Stimulated activated CD8-positive, alpha-beta memory T cell treated with anti-CD3 and anti-CD28 coated beads, Interleukin-4, amount 100 ng/mL, for 4 hours (primary cell): ENCODE data around the gene VSIG1.

Source experiments
- DNase-seq, 2 donors: peaks; one replicate each; pipeline ENCODE4 v3.0.0-alpha.2; 2020; ENCODE audit warnings: low read depth in 2 of 2, low spot score in 1 of 2

Gene VSIG1

DNA sequence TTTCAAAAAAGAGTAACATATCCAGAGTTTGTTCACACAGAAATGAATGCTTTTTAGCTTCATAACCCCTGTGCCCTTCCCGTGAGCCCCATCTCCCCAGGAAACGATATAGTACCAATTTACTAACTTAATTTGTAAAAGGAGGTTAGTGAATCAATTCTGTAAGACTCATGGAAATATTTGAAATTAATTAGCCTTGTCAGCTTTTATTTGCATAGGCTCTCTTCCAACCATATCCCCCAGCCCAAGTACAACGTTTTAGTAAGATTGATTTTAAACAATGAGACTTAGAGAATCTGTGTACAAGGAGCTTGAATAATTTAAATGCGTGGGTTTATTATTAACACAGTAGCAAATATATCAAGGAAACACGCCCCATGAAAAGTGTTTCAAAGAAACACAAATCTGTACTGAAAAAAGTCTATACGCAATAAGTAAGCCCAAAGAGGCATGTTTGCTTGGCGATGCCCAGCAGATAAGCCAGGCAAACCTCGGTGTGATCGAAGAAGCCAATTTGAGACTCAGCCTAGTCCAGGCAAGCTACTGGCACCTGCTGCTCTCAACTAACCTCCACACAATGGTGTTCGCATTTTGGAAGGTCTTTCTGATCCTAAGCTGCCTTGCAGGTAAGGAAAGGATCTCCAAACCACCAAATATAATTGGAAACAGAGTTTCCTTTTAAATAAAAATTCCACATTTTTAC is at the start of gene VSIG1:
Gene VSIG1, plus strand, starts transcription at position 512 of the 703 bp plus-strand sequence. Its CDS starts 66 bp downstream, at position 578.
- no peak for DNase-seq

DNA sequence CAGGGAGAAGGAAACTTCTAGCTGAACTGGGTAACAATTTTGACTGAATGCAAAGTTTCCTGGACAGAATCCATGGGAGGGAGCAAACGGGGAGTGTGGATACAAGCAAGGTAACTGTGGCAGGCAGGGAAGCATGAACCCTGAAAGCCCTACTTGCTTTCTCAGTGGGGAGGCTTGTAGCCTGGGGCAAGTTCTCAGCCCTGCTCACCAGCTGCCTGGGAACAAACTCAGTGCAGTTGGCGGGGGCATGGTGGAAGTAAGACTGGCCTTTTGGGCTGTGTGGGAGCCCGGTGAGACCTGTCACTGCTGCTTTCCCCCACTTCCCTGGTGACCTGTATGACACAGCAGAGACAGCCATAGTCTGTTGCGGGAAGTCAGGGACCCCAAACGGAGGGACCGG is 48.7 kb upstream of the VSIG1 start:
- DNase-seq: no peak

DNA sequence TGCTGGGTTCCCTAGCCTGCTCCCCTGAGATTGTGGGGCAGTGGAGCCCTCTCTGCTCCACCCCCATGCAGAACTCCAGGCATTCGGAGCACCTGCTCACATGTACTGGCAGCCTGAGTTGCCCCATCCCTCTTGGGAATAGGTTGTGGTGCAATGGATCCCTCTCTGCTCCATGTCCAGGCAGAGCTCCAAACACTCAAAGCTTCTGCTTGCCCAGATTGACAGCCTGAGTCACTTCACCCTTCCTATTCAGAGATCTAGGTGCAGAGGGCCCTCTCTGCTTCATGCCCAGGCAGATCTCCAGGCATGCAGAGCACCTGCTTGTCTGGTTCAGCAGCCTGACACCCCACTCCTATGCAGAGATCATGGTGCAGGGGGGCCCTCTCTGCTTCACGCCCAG is 44.1 kb upstream of the VSIG1 start:
- DNase-seq: no peak

DNA sequence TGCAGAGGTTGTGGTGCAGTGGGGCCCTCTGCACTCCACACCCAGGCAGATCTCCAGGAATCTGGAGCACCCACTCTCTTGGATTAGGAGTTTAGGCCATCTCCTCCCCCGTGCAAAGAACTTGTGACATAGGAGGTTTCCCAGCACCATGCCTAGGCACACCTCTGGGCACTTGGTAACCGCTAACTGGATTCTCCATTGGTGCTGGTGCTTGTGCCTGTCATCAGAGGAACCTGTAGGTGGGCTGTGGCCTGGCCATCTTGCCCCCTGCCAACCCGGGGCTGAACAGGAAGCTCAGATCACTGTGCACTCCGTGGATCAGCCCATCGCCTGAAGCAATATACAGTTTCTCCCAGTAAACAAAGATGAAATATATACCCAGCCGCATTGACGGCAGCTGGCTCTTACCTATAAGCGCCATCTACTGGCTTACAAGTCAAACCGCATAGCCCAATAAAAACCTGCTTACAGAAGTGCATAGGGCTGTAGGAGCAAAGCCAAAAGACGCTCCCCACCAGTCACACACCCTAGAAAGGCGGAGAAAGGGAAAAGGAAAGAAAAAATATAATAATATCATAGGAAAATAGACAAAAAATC is 43.5 kb upstream of the VSIG1 start:
- DNase-seq: no peak

DNA sequence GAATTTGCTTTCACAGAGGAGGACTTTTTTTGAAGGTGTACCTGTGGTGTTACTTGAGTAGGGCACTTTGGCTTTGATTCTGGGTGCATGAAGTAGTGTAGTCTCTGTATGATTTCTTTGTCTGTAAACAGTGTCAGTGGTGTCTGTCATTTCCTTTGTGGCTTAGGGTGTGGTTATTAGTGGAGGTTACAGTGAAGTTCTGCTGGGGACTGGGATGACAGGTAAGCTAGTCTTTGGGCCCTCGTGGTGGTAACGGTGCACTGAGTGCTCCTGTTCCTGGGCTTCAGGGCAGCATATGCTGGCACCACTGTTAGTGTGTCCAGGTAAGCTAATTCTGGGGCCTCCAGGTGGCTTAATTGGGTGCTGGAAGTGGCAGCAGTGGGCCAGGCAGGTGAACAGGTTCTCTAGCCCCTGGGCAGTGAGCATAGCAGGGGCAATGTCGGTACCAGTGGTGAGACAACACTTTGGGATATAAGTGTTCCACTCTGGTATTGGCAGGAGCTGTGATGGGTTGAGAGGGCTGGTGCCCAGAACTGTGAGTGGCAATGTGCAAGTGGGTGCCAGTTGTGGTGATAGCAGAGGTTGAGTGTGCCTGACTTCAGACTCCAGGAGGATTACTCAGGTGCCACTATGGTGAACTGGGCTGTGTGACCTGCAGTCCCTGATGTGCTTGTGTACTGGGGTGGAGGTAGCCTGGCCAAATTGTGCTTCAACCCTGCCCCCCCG is 26.0 kb upstream of the VSIG1 start:
- DNase-seq: no peak

DNA sequence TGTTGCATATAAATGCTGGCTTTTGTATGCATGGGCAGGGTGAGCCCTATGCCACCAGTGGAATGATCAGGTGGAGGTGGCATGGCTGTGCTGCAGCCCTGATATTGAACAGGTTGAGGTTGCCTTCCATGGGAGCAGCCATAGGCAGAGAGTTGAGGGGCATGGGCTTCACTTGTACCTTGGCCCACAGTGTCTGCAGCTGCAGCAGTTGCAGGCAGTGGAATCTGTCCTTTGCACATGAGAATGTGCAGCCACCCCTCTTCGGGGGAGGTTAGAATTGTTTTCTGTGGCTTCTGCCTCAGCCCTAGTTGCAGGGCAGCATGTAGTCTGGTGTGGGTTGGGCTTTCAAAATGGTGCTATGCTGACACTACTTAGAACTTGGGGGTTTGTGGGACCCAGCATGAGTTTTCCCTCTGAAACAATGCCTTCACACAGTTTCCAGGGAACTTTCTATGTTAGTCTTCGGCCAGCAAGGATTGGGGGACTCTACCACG is 25.4 kb upstream of the VSIG1 start:
- no peak for DNase-seq

GRCh38 chrX:108020631-108021030 is 24.2 kb upstream of the VSIG1 start:
- no peak for DNase-seq

DNA sequence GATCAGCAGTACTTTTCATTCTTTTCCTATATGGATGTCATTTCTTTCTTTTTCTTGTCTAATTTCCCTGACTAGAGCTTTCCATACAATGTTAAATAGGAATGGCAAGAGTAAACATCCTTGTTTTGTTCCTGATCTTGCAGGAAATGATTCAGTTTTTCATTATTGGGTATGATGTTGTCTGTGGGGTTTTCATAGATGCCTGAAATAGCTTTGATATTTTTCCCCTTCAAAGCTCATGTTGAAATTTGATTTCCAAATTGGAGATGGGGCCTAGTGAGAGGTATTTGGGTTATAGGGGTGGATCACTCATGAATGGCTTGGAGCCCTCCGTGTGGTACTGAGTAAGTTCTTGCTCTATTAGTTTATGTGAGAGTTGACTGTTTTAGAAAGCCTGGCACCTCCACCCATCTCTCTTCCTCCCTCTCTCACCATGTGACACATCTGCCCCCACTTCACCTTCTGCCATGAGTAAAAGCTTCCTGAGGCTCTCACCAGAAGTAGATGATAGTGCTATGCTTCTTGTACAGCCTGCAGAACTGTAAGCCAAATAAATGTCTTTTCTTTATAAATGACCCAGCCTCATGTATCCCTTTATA is 22.3 kb upstream of the VSIG1 start:
- no peak for DNase-seq

GRCh38 chrX:108025376-108025775 is 19.5 kb upstream of the VSIG1 start:
- DNase-seq: no peak

- no peak for DNase-seq
Observed at GRCh38 chrX:108025954-108026600, 18.8 kb upstream of the VSIG1 start.

DNA sequence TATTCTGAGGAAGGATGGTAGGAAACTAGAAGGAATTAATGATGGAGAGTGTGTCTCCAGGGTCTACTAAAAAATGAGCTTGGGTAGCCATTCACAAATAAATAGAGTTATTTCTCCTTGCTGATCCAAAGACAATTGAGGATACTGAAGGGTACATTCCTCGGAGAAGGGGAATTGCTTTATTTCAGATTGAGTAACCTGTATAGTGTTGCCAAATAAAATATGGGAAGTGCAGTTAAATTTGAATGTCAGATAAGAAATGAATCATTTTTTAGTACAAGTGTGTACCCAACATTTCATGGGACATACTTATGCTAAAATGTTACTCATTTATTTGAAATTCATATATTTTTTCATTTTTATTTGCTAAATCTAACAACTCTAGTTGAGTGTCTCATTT is 16.0 kb upstream of the VSIG1 start:
- no peak for DNase-seq

DNA sequence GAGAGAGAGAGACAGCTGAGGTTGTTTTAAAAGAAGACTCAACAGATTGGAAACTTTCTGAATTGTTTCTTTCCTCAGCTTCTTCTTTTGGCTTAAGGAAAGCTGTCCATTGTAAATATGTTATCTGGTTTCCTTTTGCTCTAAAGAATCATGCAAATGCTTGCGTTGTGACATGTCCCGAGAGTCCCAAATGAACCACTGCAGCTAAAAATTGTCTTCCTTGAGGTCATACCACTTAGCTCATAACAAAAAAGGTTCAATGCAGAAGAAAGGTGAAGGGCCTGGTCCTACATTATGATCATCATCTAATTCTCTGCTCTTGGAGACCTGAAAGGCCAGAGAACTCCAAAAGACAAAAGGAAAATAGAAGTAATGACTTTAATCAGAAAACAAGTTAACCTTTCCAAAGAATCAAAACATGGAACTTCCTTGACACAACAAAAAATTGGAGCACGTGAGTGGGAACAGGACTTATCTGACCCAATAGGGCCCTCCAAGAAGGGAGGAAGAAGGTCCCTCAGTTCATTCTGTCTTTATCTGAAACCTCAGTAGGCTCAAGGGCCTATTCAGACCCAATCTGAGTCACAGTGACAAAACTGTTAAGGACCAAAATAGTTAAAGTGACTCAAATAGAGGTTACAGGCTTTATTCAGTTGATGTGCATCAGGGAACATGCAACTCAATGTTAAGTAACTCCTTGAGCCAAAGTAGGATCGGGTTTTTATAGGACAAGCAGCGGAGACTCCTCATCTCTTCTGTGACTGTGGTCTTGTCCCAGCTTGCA is 14.7 kb upstream of the VSIG1 start:
- DNase-seq: no peak

- no peak for DNase-seq
Observed at GRCh38 chrX:108032944-108033343, 11.9 kb upstream of the VSIG1 start.

DNA sequence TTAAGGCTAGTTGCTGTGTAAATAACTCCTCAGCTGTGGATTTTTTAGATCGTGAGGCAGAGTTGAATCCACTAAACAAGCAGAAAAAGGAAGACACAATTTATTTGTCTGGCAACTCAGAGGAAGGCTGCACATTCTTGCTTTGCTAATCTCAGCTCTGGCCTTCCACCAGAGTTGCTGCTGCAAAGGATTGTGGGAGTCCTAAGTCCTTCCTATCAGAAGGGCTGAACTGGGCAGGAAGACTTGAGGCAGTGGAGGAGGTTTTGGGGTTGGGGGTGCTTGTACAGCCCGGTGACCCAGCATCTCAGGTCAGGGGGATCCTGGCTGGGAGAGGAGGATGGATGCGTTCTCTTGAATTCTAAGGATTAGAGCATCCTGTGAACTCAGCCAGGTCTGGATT is 11.0 kb upstream of the VSIG1 start:
- DNase-seq: no peak

- DNase-seq: no peak
Observed at GRCh38 chrX:108034725-108035124, 10.1 kb upstream of the VSIG1 start.

DNA sequence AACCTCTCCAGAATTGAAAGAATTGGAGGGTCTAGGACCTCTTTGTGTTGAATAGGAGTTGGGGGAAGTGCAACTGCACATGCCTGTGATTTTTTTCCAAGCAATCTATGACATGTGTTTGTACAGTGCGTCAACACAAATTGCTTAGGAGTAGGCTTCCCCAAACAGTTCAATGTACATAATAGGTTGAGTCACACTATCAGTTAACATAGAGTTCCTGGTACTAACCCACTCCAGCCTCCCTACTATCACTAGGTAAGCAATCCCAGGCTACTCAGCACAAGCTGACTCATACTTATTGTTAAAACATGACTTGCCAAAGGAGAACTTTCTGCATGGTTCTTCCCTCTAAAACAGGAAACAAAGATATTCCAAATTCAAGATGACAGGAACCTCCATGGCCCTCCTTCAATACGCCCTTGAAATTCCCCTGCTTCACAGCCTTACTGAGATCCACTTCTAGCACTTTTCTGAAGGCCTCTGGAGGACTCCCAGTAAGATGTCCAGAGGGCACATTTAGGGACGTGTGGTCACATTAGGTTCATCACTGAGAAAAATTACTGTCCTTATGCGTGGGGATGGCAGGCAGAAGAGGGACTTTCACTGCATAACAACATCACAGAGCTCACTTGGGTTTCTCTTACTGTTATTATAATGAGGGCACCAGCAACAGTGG is 8.4 kb upstream of the VSIG1 start:
- no peak for DNase-seq

- DNase-seq: no peak
Observed at GRCh38 chrX:108049649-108050048, 4.8 kb downstream of the VSIG1 start.

DNA sequence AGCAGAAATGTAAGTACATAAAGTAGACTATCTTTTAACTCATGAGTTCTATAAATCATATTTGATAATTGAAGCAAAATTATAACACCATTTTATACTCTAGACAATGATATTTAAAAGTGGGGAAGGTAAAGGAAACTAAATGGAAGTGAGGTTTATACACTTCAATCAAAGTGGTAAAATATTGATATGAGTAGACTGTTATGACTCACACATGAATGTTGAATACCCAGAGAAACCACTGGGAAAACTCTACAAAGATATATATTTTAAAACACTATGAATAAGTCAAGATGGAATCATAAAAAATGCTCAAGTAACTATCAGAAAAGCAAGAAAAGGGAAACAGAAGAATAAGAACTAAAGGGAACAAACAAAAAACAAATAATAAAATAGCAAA is 8.4 kb downstream of the VSIG1 start:
- DNase-seq: no peak

- no peak for DNase-seq
Observed at GRCh38 chrX:108055546-108055945, 10.7 kb downstream of the VSIG1 start.

DNA sequence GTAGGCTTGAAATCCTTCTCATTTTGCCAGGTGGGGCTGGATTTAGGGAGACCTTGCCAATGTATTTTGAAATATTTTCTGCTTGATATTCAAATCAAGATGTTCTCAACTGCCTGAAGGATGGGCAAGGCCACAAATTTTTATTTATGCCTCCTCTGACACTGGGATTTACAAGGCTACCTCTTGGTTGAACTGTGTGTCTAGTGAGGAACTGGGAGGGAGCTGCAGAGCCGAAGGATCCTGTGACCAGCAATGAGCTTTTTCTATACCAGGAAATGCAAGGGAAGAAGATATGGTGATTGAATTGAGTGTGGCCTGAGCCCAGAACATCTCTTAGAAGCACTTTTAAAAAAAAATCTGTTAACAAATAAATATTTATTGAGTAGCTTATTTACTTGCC is 14.9 kb downstream of the VSIG1 start:
- no peak for DNase-seq
